K562 (cell line): Measurements from ENCODE around the gene OR13C5. TPM values are rescaled to one million over a fixed set of nuclear protein-coding genes. Genes with fewer than 3 reads are reported as not detected.

Experiments
- E2F4 ChIP-seq: sonication (generic); formaldehyde crosslinking; IDR thresholded peaks from 2 replicates; pipeline ENCODE4 v1.8.0; 2022; ENCODE audit warnings: mild to moderate bottlenecking, low read depth, missing genetic modification reagents
- NCOA6 ChIP-seq: fragments of 450-650 bp; IDR thresholded peaks from 2 replicates; pipeline ENCODE4 v1.6.1; 2017; ENCODE audit warnings: mild to moderate bottlenecking
- RREB1 ChIP-seq: fragments of 250-450 bp; sonication (Bioruptor Pico); IDR thresholded peaks from 2 replicates; pipeline ENCODE4 v1.4.0; 2020
- THRAP3 ChIP-seq: fragments of 450-650 bp; IDR thresholded peaks from 2 replicates; pipeline ENCODE4 v1.6.1; 2016; ENCODE audit warnings: mild to moderate bottlenecking, inconsistent platforms, borderline replicate concordance
- TRIM28 ChIP-seq: fragments of 450-650 bp; IDR thresholded peaks from 2 replicates; pipeline ENCODE4 v1.6.1; 2017
- U2AF2 ChIP-seq: fragments of 200-400 bp; formaldehyde crosslinking; optimal IDR thresholded peaks from 2 replicates; pipeline ENCODE3; 2017; ENCODE audit warnings: low read depth, mild to moderate bottlenecking, low read length
- ZNF592 ChIP-seq: fragments of 450-650 bp; IDR thresholded peaks from 2 replicates; pipeline ENCODE4 v1.6.1; 2017; ENCODE audit warnings: antibody characterized with exemption, mild to moderate bottlenecking
- polyA plus RNA-seq, 8 experiments: library from polyadenylated mRNA; depleted of rRNA in 4 of 8; stranded (reverse) in 5 of 8; unstranded in 3 of 8; fragments of >200 nt; fragmentation: Nextera tagmentation in 2 of 8; fragmentation: Illumina TruSeq in 1 of 8; extraction: Ambion mirVana in 2 of 8; extraction: Trizol in 1 of 8; gene quantifications; 2 replicates each; pipeline versions ENCODE4 v1.2.1 to v1.2.3, GENCODE V29; 2011 to 2014; ENCODE audit warnings: inconsistent platforms in 1 of 8, missing spikeins in 1 of 8
- total RNA-seq, 7 experiments: library from RNA; depleted of rRNA in 6 of 7; stranded (reverse); fragments of >200 nt in 6 of 7; fragmentation: Illumina TruSeq in 2 of 7; extraction: Trizol in 2 of 7; gene quantifications; 2 replicates each; pipeline versions ENCODE4 v1.2.1 to v1.2.3, GENCODE V29; 2011 to 2021; ENCODE audit warnings: low replicate concordance in 1 of 7

OR13C5 gene
- total and polyA plus RNA-seq, 9 of the 15 experiments (the other 6 are each of a cell fraction or from before 2014, with no cell fraction given) = not detected

- no peak for TF ChIP-seq RREB1 (CRISPR knock-in tag)
- no peak for TF ChIP-seq E2F4
- no peak for TF ChIP-seq U2AF2
- TF ChIP-seq TRIM28 = no peak
- TF ChIP-seq ZNF592 = no peak
- TF ChIP-seq THRAP3 = no peak
- TF ChIP-seq NCOA6 = no peak
These were observed 36.2 kb upstream of the OR13C5 start (continued) for GRCh38 chr9:104635456-104635855.
